HG03139 (cell line): ENCODE measurements around the gene SHC3.

Source experiments
- ATAC-seq: cut with Tn5 transposase; IDR thresholded peaks from one replicate; pipeline ENCODE4 v1.9.1; 2021; ENCODE audit not compliant: unreplicated experiment

Gene SHC3

GRCh38 chr9:89109666-89110065, 69.0 kb downstream of the SHC3 start:
- no peak for ATAC-seq

- ATAC-seq, result no peak
Measured at GRCh38 chr9:89107406-89107805, 71.2 kb downstream of the SHC3 start.

- ATAC-seq, result no peak
Measured at GRCh38 chr9:89106224-89106851, 72.3 kb downstream of the SHC3 start.

GRCh38 chr9:89104821-89105220, 73.8 kb downstream of the SHC3 start:
- no peak for ATAC-seq

- ATAC-seq, result no peak
Measured at GRCh38 chr9:89097219-89097618, 81.4 kb downstream of the SHC3 start.

GRCh38 chr9:89096807-89097206, 81.8 kb downstream of the SHC3 start:
- no peak for ATAC-seq

- ATAC-seq, result no peak
Measured at GRCh38 chr9:89095761-89096528, 82.7 kb downstream of the SHC3 start.

GRCh38 chr9:89093201-89093975, 85.2 kb downstream of the SHC3 start:
- ATAC-seq, result no peak

- ATAC-seq, result no peak
Measured at GRCh38 chr9:89089176-89089575, 89.4 kb downstream of the SHC3 start.

GRCh38 chr9:89083626-89084025, 95.0 kb downstream of the SHC3 start:
- ATAC-seq, result no peak

GRCh38 chr9:89080193-89080592, 98.4 kb downstream of the SHC3 start:
- ATAC-seq, result no peak

GRCh38 chr9:89079391-89079790, 99.2 kb downstream of the SHC3 start:
- ATAC-seq, result no peak

- no peak for ATAC-seq
Measured at GRCh38 chr9:89078860-89079259, 99.8 kb downstream of the SHC3 start.

- no peak for ATAC-seq
Measured at GRCh38 chr9:89078421-89078820, 100.2 kb downstream of the SHC3 start.

GRCh38 chr9:89077519-89077918, 101.1 kb downstream of the SHC3 start:
- peak; percentile 67 for ATAC-seq

- no peak for ATAC-seq
Measured at GRCh38 chr9:89073397-89073796, 105.2 kb downstream of the SHC3 start.

GRCh38 chr9:89071591-89071990, 107.0 kb downstream of the SHC3 start:
- no peak for ATAC-seq

GRCh38 chr9:89066835-89067234, 111.8 kb downstream of the SHC3 start:
- no peak for ATAC-seq

- no peak for ATAC-seq
Measured at GRCh38 chr9:89065921-89066320, 112.7 kb downstream of the SHC3 start.

- ATAC-seq, result no peak
Measured at GRCh38 chr9:89060790-89061189, 117.8 kb downstream of the SHC3 start.

- no peak for ATAC-seq
Measured at GRCh38 chr9:89059925-89060506, 118.6 kb downstream of the SHC3 start.

- ATAC-seq, result no peak
Measured at GRCh38 chr9:89058906-89059305, 119.7 kb downstream of the SHC3 start.
